Thyroid gland (tissue), 4 donors: Measurements from ENCODE around the gene NT5DC1.

Experiments used
- CTCF ChIP-seq, 6 experiments: fragments of 200-600 bp in 3 of 6; fragments of 450-650 bp in 3 of 6; sonication (generic) in 3 of 6; IDR thresholded peaks; one replicate each; pipeline ENCODE4 v1.5.1; 2016 to 2019; ENCODE audit warnings: antibody characterized with exemption in 6 of 6, mild to moderate bottlenecking in 2 of 6, inconsistent platforms in 1 of 6, moderate library complexity in 1 of 6
- POLR2A ChIP-seq, 2 donors: fragments of 450-650 bp; IDR thresholded peaks; one replicate each; pipeline ENCODE4 v1.6.1; 2017; ENCODE audit warnings: antibody characterized with exemption in 2 of 2, mild to moderate bottlenecking in 2 of 2, moderate library complexity in 1 of 2

DNA sequence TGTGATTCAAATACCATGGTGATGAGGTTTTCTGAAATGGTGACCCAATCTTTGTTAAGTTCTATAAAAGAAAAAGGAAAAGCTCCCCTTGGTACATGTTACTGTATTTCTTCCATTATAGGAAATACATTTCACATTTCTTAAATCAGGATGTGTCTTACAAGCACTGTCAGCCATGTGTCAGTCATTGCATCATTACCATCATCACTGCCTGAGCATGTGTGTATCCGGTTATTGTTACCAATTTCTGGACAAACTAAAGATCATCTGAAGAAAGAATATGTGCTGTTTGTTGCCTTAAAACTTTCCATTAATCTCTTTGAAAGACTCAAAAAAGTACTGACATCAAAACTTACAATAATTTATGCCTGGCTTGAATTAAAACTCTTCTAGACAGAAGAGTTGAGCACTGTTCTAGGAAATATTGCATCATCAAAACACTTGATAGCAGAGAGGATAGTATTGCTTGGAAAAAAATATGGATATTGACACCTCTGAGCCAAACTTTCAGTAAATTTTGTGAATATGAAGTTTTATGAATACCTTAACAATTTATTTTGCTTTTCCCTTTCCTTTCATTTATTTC is 186.2 kb downstream of the NT5DC1 start:
- TF ChIP-seq CTCF (IDR thresholded peaks at IDR 0.05) (no peak), POLR2A (IDR thresholded peaks at IDR 0.05) (no peak)
